Mucosa of descending colon (tissue), 3 donors: ENCODE results near the gene NR3C2. TPM values are rescaled to one million over a fixed set of nuclear protein-coding genes. Genes with fewer than 3 reads are reported as not detected.

Source experiments
- ATAC-seq: fragments of 200-7000 bp; cut with Tn5 transposase; one replicate; pipeline ENCODE4 v1.9.1; 2020; ENCODE audit warnings: mild to moderate bottlenecking, moderate library complexity
- DNase-seq, 3 donors: peaks; one replicate each; pipeline ENCODE4 v3.0.0-alpha.2; 2020
- H3K36me3 ChIP-seq: fragments of 200-600 bp; one replicate; pipeline ENCODE4 v1.8.0; 2021; ENCODE audit warnings: low read depth, mild to moderate bottlenecking
- H3K4me1 ChIP-seq: fragments of 200-600 bp; one replicate; pipeline ENCODE4 v1.8.0; 2021; ENCODE audit warnings: low read depth, mild to moderate bottlenecking
- H3K4me3 ChIP-seq: fragments of 200-600 bp; one replicate; pipeline ENCODE4 v1.8.0; 2021; ENCODE audit warnings: mild to moderate bottlenecking
- H3K9me3 ChIP-seq: fragments of 200-600 bp; one replicate; pipeline ENCODE4 v1.8.0; 2021; ENCODE audit warnings: mild to moderate bottlenecking
- intact Hi-C, 2 donors: fragments of 100-400 bp; cut with DNase I in 1 of 2; cut with micrococcal nuclease in 1 of 2; formaldehyde crosslinking; loops; one replicate each; pipeline versions ENCODE4 v1.11.0 to v1.11.1; 2022; cut with DNase I, micrococcal nuclease
- total RNA-seq, 3 donors: library from RNA; stranded (reverse); fragmentation: NEBNext Ultra II Directional in 2 of 3; extraction: Animal tissue kit (Norgen Biotek cat#: 25700) in 2 of 3; gene quantifications; one replicate each; pipeline versions ENCODE4 v1.2.1 to v1.2.4, GENCODE V29; 2021 to 2023
- TF ChIP-seq, protein P1 (sequence below): fragments of 200-600 bp; IDR thresholded peaks from one replicate; pipeline ENCODE4 v1.8.0; 2022; ENCODE audit warnings: antibody characterized with exemption, mild to moderate bottlenecking
- donor health status: DM: no; HTN: no; CAD: no; lungs with moderate emphysema.
- donor health status: DM: no; HTN: no; CAD: no.
- donor health status: DM: no; HTN: yes; CAD: no.

Gene NR3C2
- total RNA-seq, 3 donors from 2014 or later: 86.5 to 205 (median 108) TPM

- ATAC-seq: no peak
- TF ChIP-seq, protein P1, sequence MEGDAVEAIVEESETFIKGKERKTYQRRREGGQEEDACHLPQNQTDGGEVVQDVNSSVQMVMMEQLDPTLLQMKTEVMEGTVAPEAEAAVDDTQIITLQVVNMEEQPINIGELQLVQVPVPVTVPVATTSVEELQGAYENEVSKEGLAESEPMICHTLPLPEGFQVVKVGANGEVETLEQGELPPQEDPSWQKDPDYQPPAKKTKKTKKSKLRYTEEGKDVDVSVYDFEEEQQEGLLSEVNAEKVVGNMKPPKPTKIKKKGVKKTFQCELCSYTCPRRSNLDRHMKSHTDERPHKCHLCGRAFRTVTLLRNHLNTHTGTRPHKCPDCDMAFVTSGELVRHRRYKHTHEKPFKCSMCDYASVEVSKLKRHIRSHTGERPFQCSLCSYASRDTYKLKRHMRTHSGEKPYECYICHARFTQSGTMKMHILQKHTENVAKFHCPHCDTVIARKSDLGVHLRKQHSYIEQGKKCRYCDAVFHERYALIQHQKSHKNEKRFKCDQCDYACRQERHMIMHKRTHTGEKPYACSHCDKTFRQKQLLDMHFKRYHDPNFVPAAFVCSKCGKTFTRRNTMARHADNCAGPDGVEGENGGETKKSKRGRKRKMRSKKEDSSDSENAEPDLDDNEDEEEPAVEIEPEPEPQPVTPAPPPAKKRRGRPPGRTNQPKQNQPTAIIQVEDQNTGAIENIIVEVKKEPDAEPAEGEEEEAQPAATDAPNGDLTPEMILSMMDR: no peak
- Histone ChIP-seq H3K36me3 (no peaks in the 10 kb centered on the region), H3K4me3 (no peak overlapping the region), H3K9me3 (no peaks in the 10 kb centered on the region), H3K4me1 (peaks cover 15% of the 10 kb centered on the region)
- DNase-seq: no peak
- intact Hi-C loops: no loop called here
These were observed 276.1 kb downstream of the NR3C2 start for GRCh38 chr4:148166132-148166591.

DNA sequence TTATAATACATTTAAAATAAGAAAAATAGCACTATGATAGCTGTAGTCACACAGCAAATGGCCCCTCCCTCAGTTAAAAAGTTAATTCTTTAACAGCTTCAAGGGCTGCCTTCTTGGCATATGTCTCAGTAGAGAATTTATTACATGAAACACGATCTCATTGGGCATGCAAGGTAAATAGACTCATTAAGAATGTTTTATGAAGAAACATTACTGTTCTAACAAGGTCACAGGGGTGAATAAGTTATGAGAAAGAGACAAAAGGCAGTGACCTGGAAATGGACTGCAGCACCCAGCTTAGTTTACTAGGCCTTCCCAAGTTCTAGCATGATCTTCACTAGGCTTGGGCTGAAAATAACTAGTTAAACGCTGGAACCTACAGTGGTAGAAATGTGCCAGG is 277.7 kb downstream of the NR3C2 start:
- Histone ChIP-seq H3K36me3 (no peaks in the 10 kb centered on the region), H3K9me3 (no peaks in the 10 kb centered on the region), H3K4me3 (no peak overlapping the region), H3K4me1 (peaks cover 18% of the 10 kb centered on the region)
- DNase-seq: no peak
- TF ChIP-seq, protein P1: no peak
- intact Hi-C loops: no loop called here
- ATAC-seq: peak; percentile 65

- Histone ChIP-seq H3K9me3 (no peaks in the 10 kb centered on the region), H3K36me3 (no peaks in the 10 kb centered on the region), H3K4me1 (peaks cover 17% of the 10 kb centered on the region), H3K4me3 (no peak overlapping the region)
- TF ChIP-seq, protein P1: no peak
- ATAC-seq (no peak), DNase-seq (no peak)
- intact Hi-C loops: no loop called here
These were observed 279.2 kb downstream of the NR3C2 start for GRCh38 chr4:148162991-148163390.

- ATAC-seq (no peak), DNase-seq (no peak)
- intact Hi-C loops: no loop called here
- H3K9me3 ChIP-seq: no peaks in the 10 kb centered on the region
- H3K4me3 ChIP-seq: no peak overlapping the region
- no peaks in the 10 kb centered on the region for H3K36me3 ChIP-seq
- H3K4me1 ChIP-seq: peaks cover 17% of the 10 kb centered on the region
- TF ChIP-seq, protein P1: no peak
These were observed 279.7 kb downstream of the NR3C2 start for GRCh38 chr4:148162519-148162918.

DNA sequence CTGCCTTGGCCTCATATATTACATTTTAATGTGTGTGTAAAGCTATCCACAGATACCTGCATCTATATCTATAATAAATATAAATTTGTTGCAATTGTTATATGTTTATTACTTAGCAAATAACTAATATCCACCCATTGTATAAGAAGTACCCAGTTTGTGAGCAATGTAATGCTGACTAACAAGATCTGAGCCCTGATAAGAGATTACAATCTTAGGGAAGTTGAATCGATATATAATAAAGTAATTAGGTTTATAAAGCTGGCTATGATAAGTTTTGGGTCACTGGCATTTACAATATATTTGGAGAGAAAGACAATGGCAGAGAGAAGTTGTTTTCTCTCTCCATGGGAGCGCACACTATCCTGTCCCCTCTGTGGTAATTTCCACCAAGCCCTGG is 280.6 kb downstream of the NR3C2 start:
- no peaks in the 10 kb centered on the region for H3K36me3 ChIP-seq
- TF ChIP-seq, protein P1: no peak
- peaks cover 17% of the 10 kb centered on the region for H3K4me1 ChIP-seq
- no peaks in the 10 kb centered on the region for H3K9me3 ChIP-seq
- intact Hi-C loops: no loop called here
- DNase-seq (no peak), ATAC-seq (peak; percentile 61)
- H3K4me3 ChIP-seq: no peak overlapping the region

- H3K36me3 ChIP-seq: no peaks in the 10 kb centered on the region
- ATAC-seq: peak; percentile 65
- TF ChIP-seq, protein P1: no peak
- H3K9me3 ChIP-seq: no peaks in the 10 kb centered on the region
- peaks cover 12% of the 10 kb centered on the region for H3K4me1 ChIP-seq
- DNase-seq: no peak
- H3K4me3 ChIP-seq: no peak overlapping the region
- intact Hi-C loops: no loop called here
These were observed 282.4 kb downstream of the NR3C2 start for GRCh38 chr4:148159793-148160192.
